ENCODE data around the gene COL7A1. TPM values are rescaled to one million over a fixed set of nuclear protein-coding genes. Genes with fewer than 3 reads are reported as not detected.

The COL7A1 gene
- total RNA-seq, 1 experiment from 2014 or later, result 5.2 TPM

- Mint-ChIP-seq H3K9me3 (ENCODE audit: unreplicated experiment) (no peaks in the 10 kb centered on the region), H3K4me1 (ENCODE audit: low read depth, unreplicated experiment) (no peaks in the 10 kb centered on the region), H3K27me3 (ENCODE audit: insufficient read depth, unreplicated experiment) (no peaks in the 10 kb centered on the region), H3K27ac (ENCODE audit: unreplicated experiment) (no peak overlapping the region), H3K4me3 (ENCODE audit: unreplicated experiment) (no peak overlapping the region), H3K36me3 (ENCODE audit: insufficient read depth, unreplicated experiment) (no peaks in the 10 kb centered on the region)
- Histone ChIP-seq H3K4me1 (no peaks in the 10 kb centered on the region), H3K36me3 (ENCODE audit: control insufficient read depth, insufficient read depth, low read length) (no peaks in the 10 kb centered on the region), H3K27me3 (replicated peaks; ENCODE audit: control insufficient read depth, insufficient read depth, low read length) (no peaks in the 10 kb centered on the region), H3K4me3 (ENCODE audit: low read depth, low read length) (no peak overlapping the region), H3K9me3 (no peaks in the 10 kb centered on the region)
- POLR2A ChIA-PET, result no interaction called here
- no TSS peak for BruUV-seq (replicated peaks)
- TF ChIP-seq CTCF (IDR thresholded peaks at IDR 0.05; ENCODE audit: insufficient read depth in 1 of 2, low read depth in 1 of 2, low read length in 1 of 2, severe bottlenecking in 1 of 2, unreplicated experiment in 1 of 2), result no peak
- no peak for DNase-seq
- intact Hi-C loops (cut with micrococcal nuclease; ENCODE audit: unreplicated experiment), result no loop called here
- CTCF ChIA-PET, result no interaction called here
Observed at GRCh38 chr3:48564022-48564421, 31.1 kb downstream of the COL7A1 start.

- Histone ChIP-seq H3K4me1 (peaks cover 3% of the 10 kb centered on the region; the same call in 1 of the 2 replicates), H3K36me3 (ENCODE audit: control insufficient read depth, insufficient read depth, low read length) (no peaks in the 10 kb centered on the region), H3K4me3 (ENCODE audit: low read depth, low read length) (no peak within 1 kb of the TSS), H3K9me3 (no peaks in the 10 kb centered on the region), H3K27me3 (replicated peaks; ENCODE audit: control insufficient read depth, insufficient read depth, low read length) (no peaks in the 10 kb centered on the region)
- ChIA-PET POLR2A (no interaction called here), CTCF (no interaction called here)
- Mint-ChIP-seq H3K27ac (ENCODE audit: unreplicated experiment) (no peak within 1 kb of the TSS), H3K4me1 (ENCODE audit: low read depth, unreplicated experiment) (peaks cover 5% of the 10 kb centered on the region), H3K27me3 (ENCODE audit: insufficient read depth, unreplicated experiment) (no peaks in the 10 kb centered on the region), H3K4me3 (ENCODE audit: unreplicated experiment) (no peak within 1 kb of the TSS), H3K36me3 (ENCODE audit: insufficient read depth, unreplicated experiment) (no peaks in the 10 kb centered on the region), H3K9me3 (ENCODE audit: unreplicated experiment) (no peaks in the 10 kb centered on the region)
- no peak for TF ChIP-seq CTCF (IDR thresholded peaks at IDR 0.05; ENCODE audit: insufficient read depth in 1 of 2, low read depth in 1 of 2, low read length in 1 of 2, severe bottlenecking in 1 of 2, unreplicated experiment in 1 of 2)
- intact Hi-C loops (cut with micrococcal nuclease; ENCODE audit: unreplicated experiment), result no loop called here
- no peak for DNase-seq
- no TSS peak for BruUV-seq (replicated peaks)
Observed at GRCh38 chr3:48563382-48563918, 31.7 kb downstream of the COL7A1 start, which contains the start of gene UCN2. Gene UCN2, minus strand, starts transcription at chr3:48563781. Its CDS starts 657 bp downstream, at chr3:48563124.

DNA sequence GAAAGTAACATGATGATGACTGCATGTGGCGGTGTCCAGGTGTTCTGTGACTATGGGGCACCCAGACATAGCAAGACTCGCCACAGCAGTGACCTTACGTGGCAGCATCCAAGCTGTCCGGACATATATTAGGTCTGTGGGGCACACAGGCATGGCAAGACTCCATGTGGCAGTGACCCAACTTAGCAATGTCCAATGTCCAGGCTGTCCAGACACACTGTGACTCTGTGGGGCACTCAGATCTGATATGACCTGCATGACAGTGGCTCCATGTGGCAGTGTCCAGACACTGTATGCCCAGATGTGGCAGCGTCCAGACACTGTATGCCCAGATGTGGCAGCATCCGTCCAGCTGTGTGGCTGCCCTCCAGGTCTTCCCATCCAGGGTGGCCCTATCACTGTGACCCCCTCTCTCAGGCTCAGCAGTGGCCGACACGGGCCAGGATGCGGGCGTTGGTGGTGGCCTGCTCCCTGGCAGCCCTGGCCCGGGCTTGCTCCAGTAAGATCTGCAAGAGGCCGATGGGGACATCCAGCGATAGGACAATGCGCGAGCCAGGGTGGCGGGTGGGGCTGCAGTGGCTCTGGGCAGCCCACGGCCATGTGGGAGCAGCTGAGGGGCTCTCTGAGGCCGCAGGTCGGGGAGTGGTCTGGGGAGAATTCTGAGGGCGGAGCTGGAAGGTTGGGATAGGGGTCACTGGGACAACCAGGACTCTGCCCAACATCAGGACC, 32.6 kb downstream of the COL7A1 start:
- Mint-ChIP-seq H3K4me1 (ENCODE audit: low read depth, unreplicated experiment) (peaks cover 5% of the 10 kb centered on the region), H3K36me3 (ENCODE audit: insufficient read depth, unreplicated experiment) (no peaks in the 10 kb centered on the region), H3K9me3 (ENCODE audit: unreplicated experiment) (no peaks in the 10 kb centered on the region), H3K27ac (ENCODE audit: unreplicated experiment) (no peak overlapping the region), H3K27me3 (ENCODE audit: insufficient read depth, unreplicated experiment) (no peaks in the 10 kb centered on the region), H3K4me3 (ENCODE audit: unreplicated experiment) (no peak overlapping the region)
- no peaks in the 10 kb centered on the region for H3K9me3 ChIP-seq
- H3K4me1 ChIP-seq, result peaks cover 5% of the 10 kb centered on the region; the same call in 1 of the 2 replicates
- no TSS peak for BruUV-seq (replicated peaks)
- intact Hi-C loops (cut with micrococcal nuclease; ENCODE audit: unreplicated experiment), result no loop called here
- POLR2A ChIA-PET, result no interaction called here
- TF ChIP-seq CTCF (IDR thresholded peaks at IDR 0.05; ENCODE audit: insufficient read depth in 1 of 2, low read depth in 1 of 2, low read length in 1 of 2, severe bottlenecking in 1 of 2, unreplicated experiment in 1 of 2), result no peak
- no peaks in the 10 kb centered on the region for H3K36me3 ChIP-seq (ENCODE audit: control insufficient read depth, insufficient read depth, low read length)
- no peaks in the 10 kb centered on the region for H3K27me3 ChIP-seq (replicated peaks; ENCODE audit: control insufficient read depth, insufficient read depth, low read length)
- DNase-seq, result no peak
- CTCF ChIA-PET, result no interaction called here
- H3K4me3 ChIP-seq (ENCODE audit: low read depth, low read length), result no peak overlapping the region

All from Caco-2 (cell line).